GM12878 (cell line): ENCODE data around the gene JAKMIP1. TPM values are rescaled to one million over a fixed set of nuclear protein-coding genes. Genes with fewer than 3 reads are reported as not detected.

ENCODE experiments used
- FOXK2 ChIP-seq: fragments of 450-650 bp; IDR thresholded peaks from 2 replicates; pipeline ENCODE4 v1.6.1; 2017; ENCODE audit warnings: mild to moderate bottlenecking, moderate library complexity
- KAT2A ChIP-seq: conservative IDR thresholded peaks from 2 replicates; pipeline ENCODE4 v1.6.1; 2011; ENCODE audit warnings: low read depth, low read length; ENCODE audit not compliant: control insufficient read depth
- MEF2B ChIP-seq: fragments of 450-650 bp; IDR thresholded peaks from 2 replicates; pipeline ENCODE4 v1.6.1; 2018; ENCODE audit warnings: mild to moderate bottlenecking, moderate library complexity; ENCODE audit not compliant: partially characterized antibody, poor library complexity, severe bottlenecking
- PRDM15 ChIP-seq: fragments of 450-650 bp; formaldehyde crosslinking; IDR thresholded peaks from 2 replicates; pipeline ENCODE4 v1.4.0; 2020; ENCODE audit warnings: mild to moderate bottlenecking, moderate library complexity
- RELB ChIP-seq: fragments of 450-650 bp; IDR thresholded peaks from 2 replicates; pipeline ENCODE4 v1.6.1; 2017; ENCODE audit warnings: low read depth, mild to moderate bottlenecking, moderate library complexity
- SRF ChIP-seq, 2 experiments: IDR thresholded peaks; 2 replicates each; pipeline ENCODE4 v1.6.1; 2011; ENCODE audit warnings: low read depth in 2 of 2, low read length in 2 of 2, mild to moderate bottlenecking in 1 of 2, moderate library complexity in 1 of 2
- polyA plus RNA-seq, 11 experiments: library from polyadenylated mRNA; depleted of rRNA in 4 of 11; unstranded in 6 of 11; stranded (reverse) in 5 of 11; fragments of >200 nt; fragmentation: Nextera tagmentation in 4 of 11; fragmentation: Illumina TruSeq in 1 of 11; extraction: Ambion mirVana in 4 of 11; extraction: Trizol in 1 of 11; gene quantifications; 1 replicate in 1 of 11; 2 replicates in 10 of 11; pipeline versions ENCODE4 v1.2.1 to v1.2.3, GENCODE V29; 2011 to 2016; ENCODE audit warnings: inconsistent platforms in 2 of 11, missing spikeins in 2 of 11, low read depth in 1 of 11
- total RNA-seq, 4 experiments: library from RNA; depleted of rRNA in 3 of 4; stranded (reverse); fragments of >200 nt in 3 of 4; fragmentation: Illumina TruSeq in 1 of 4; extraction: Trizol in 1 of 4; gene quantifications; 2 replicates each; pipeline versions ENCODE4 v1.2.1 to v1.2.3, GENCODE V29; 2013 to 2021

Gene JAKMIP1
- total and polyA plus RNA-seq, 10 of the 15 experiments (the other 5 are each of a cell fraction or from before 2014, with no cell fraction given), result 0.52 to 16.7 (median 12.3) TPM

GRCh38 chr4:6002492-6002833, 197.9 kb downstream of the JAKMIP1 start (continued):
- TF ChIP-seq RELB (no peak), SRF (IDR thresholded peaks at IDR 0.05; ENCODE audit: low read depth in 2 of 2, low read length in 2 of 2) (no peak), MEF2B (no peak), KAT2A (no peak), FOXK2 (no peak), PRDM15 (CRISPR knock-in tag) (no peak)
